ENCODE measurements around the gene MICALL1.

- no peak for TF ChIP-seq CTCF (IDR thresholded peaks at IDR 0.05; ENCODE audit: insufficient read depth, low read length)
- TF ChIP-seq REST (IDR thresholded peaks at IDR 0.05; ENCODE audit: insufficient replicate concordance, low read depth): no peak
- TF ChIP-seq POLR2AphosphoS5 (IDR thresholded peaks at IDR 0.05; ENCODE audit: low read depth): no peak
- TF ChIP-seq GABPA (IDR thresholded peaks at IDR 0.05; ENCODE audit: low read depth): no peak
Observed at GRCh38 chr22:37927637-37927936, 21.5 kb downstream of the MICALL1 start.

Measured in HL-60 (cell line).